ENCODE results near the gene PAK1. TPM values are rescaled to one million over a fixed set of nuclear protein-coding genes. Genes with fewer than 3 reads are reported as not detected.

Gene PAK1
- polyA plus RNA-seq, 3 donors, result 128 to 195 (median 134) TPM

GRCh38 chr11:77392842-77393241 lies 81.1 kb downstream of the PAK1 start:
- Mint-ChIP-seq H3K4me1 (no peaks in the 10 kb centered on the region), H3K27ac (no peak overlapping the region), H3K36me3 (peaks cover 35 to 49% of the 10 kb centered on the region in 2 donors), H3K4me3 (no peak overlapping the region), H3K27me3 (ENCODE audit: low read depth in 3 of 3) (no peaks in the 10 kb centered on the region), H3K9me3 (no peaks in the 10 kb centered on the region)
- H3K79me2 ChIP-seq (ENCODE audit: insufficient read depth, low read length), result peaks cover 98% of the 10 kb centered on the region
- peaks cover 0 to 17% of the 10 kb centered on the region in 2 donors for H3K4me1 ChIP-seq (ENCODE audit: control insufficient read depth in 1 of 2, insufficient read depth in 2 of 2, low read length in 2 of 2)
- H3K9me3 ChIP-seq (replicated peaks in 1 of 2; ENCODE audit: control insufficient read depth in 1 of 2, insufficient read depth in 1 of 2, low read length in 2 of 2), result no peaks in the 10 kb centered on the region
- H3K4me2 ChIP-seq (replicated peaks; ENCODE audit: extremely low read depth, low read length, poor library complexity, severe bottlenecking), result no peak overlapping the region
- DNase-seq, result no peak
- no peak overlapping the region for H3K4me3 ChIP-seq (replicated peaks in 1 of 3; ENCODE audit: low read depth in 2 of 3, low read length in 3 of 3)
- peaks cover 37 to 51% of the 10 kb centered on the region in 2 donors for H3K36me3 ChIP-seq (replicated peaks in 1 of 2; ENCODE audit: control insufficient read depth in 1 of 2, insufficient read depth in 2 of 2, low read length in 2 of 2)
- H3K27ac ChIP-seq (ENCODE audit: low read depth in 1 of 2, low read length in 2 of 2), result peak overlapping the region in 1 of 2 donors; percentile 3
- intact Hi-C loops (cut with micrococcal nuclease), result no loop called here
- no peak overlapping the region for H3K9ac ChIP-seq (ENCODE audit: insufficient read depth, low read length, poor library complexity, severe bottlenecking)
- no peak for TF ChIP-seq CTCF (IDR thresholded peaks at IDR 0.05)
- H2AFZ ChIP-seq (ENCODE audit: insufficient read depth, low read depth, low read length, poor library complexity, severe bottlenecking), result no peak overlapping the region
- H3K27me3 ChIP-seq (ENCODE audit: control insufficient read depth in 2 of 2, insufficient read depth in 2 of 2, low read length in 2 of 2), result no peaks in the 10 kb centered on the region
- peaks cover 100% of the 10 kb centered on the region for H4K20me1 ChIP-seq (ENCODE audit: insufficient read depth, low read length)

GRCh38 chr11:77387701-77388100 lies 86.2 kb downstream of the PAK1 start:
- no peak for TF ChIP-seq CTCF (IDR thresholded peaks at IDR 0.05)
- Mint-ChIP-seq H3K9me3 (no peaks in the 10 kb centered on the region), H3K27ac (no peak overlapping the region), H3K4me3 (no peak overlapping the region), H3K4me1 (no peaks in the 10 kb centered on the region), H3K27me3 (ENCODE audit: low read depth in 3 of 3) (no peaks in the 10 kb centered on the region), H3K36me3 (peaks cover 60 to 79% of the 10 kb centered on the region in 2 donors)
- Histone ChIP-seq H3K9ac (ENCODE audit: insufficient read depth, low read length, poor library complexity, severe bottlenecking) (no peak overlapping the region), H3K4me3 (replicated peaks in 1 of 3; ENCODE audit: low read depth in 2 of 3, low read length in 3 of 3) (no peak overlapping the region), H3K79me2 (ENCODE audit: insufficient read depth, low read length) (peaks cover 91% of the 10 kb centered on the region), H2AFZ (ENCODE audit: insufficient read depth, low read depth, low read length, poor library complexity, severe bottlenecking) (no peak overlapping the region), H4K20me1 (ENCODE audit: insufficient read depth, low read length) (peaks cover 98% of the 10 kb centered on the region), H3K4me1 (ENCODE audit: control insufficient read depth in 1 of 2, insufficient read depth in 2 of 2, low read length in 2 of 2) (no peaks in the 10 kb centered on the region), H3K27ac (ENCODE audit: low read depth in 1 of 2, low read length in 2 of 2) (no peak overlapping the region), H3K9me3 (replicated peaks in 1 of 2; ENCODE audit: control insufficient read depth in 1 of 2, insufficient read depth in 1 of 2, low read length in 2 of 2) (no peaks in the 10 kb centered on the region), H3K27me3 (ENCODE audit: control insufficient read depth in 2 of 2, insufficient read depth in 2 of 2, low read length in 2 of 2) (no peaks in the 10 kb centered on the region), H3K36me3 (replicated peaks in 1 of 2; ENCODE audit: control insufficient read depth in 1 of 2, insufficient read depth in 2 of 2, low read length in 2 of 2) (peaks cover 50 to 96% of the 10 kb centered on the region in 2 donors), H3K4me2 (replicated peaks; ENCODE audit: extremely low read depth, low read length, poor library complexity, severe bottlenecking) (no peak overlapping the region)
- intact Hi-C loops (cut with micrococcal nuclease), result no loop called here
- no peak for DNase-seq
